Lower leg skin (tissue), 3 donors: ENCODE measurements around the gene MEIOB.

Source experiments
- POLR2A ChIP-seq, 2 donors: fragments of 450-650 bp; IDR thresholded peaks; one replicate each; pipeline ENCODE4 v1.6.1; 2016 to 2017; ENCODE audit warnings: antibody characterized with exemption in 2 of 2, mild to moderate bottlenecking in 1 of 2, moderate library complexity in 1 of 2
- TF ChIP-seq, protein P1 (sequence below), 3 donors: fragments of 450-650 bp; IDR thresholded peaks; one replicate each; pipeline ENCODE4 v1.5.1; 2016; ENCODE audit warnings: antibody characterized with exemption in 3 of 3, mild to moderate bottlenecking in 3 of 3, moderate library complexity in 2 of 3

- TF ChIP-seq, protein P1, sequence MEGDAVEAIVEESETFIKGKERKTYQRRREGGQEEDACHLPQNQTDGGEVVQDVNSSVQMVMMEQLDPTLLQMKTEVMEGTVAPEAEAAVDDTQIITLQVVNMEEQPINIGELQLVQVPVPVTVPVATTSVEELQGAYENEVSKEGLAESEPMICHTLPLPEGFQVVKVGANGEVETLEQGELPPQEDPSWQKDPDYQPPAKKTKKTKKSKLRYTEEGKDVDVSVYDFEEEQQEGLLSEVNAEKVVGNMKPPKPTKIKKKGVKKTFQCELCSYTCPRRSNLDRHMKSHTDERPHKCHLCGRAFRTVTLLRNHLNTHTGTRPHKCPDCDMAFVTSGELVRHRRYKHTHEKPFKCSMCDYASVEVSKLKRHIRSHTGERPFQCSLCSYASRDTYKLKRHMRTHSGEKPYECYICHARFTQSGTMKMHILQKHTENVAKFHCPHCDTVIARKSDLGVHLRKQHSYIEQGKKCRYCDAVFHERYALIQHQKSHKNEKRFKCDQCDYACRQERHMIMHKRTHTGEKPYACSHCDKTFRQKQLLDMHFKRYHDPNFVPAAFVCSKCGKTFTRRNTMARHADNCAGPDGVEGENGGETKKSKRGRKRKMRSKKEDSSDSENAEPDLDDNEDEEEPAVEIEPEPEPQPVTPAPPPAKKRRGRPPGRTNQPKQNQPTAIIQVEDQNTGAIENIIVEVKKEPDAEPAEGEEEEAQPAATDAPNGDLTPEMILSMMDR (IDR thresholded peaks at IDR 0.05) = no peak
- no peak for TF ChIP-seq POLR2A (IDR thresholded peaks at IDR 0.05)
These were observed 34.3 kb upstream of the MEIOB start for GRCh38 chr16:1906055-1906845.
